H1 (cell line): ENCODE measurements around the gene RNF149. TPM values are rescaled to one million over a fixed set of nuclear protein-coding genes. Genes with fewer than 3 reads are reported as not detected.

Experiments
- CTCF ChIA-PET: fragments of 300-600 bp; sonication (Branson Sonifier 250); formaldehyde crosslinking; loops from one replicate; lab custom pipeline; 2021; ENCODE audit not compliant: partially characterized antibody; lab: Charles Lee
- POLR2A ChIA-PET: fragments of 300-600 bp; sonication (Branson Sonifier 250); formaldehyde crosslinking; loops from one replicate; lab custom pipeline; 2021; ENCODE audit warnings: inconsistent platforms; ENCODE audit not compliant: partially characterized antibody; lab: Charles Lee
- DNase-seq, 2 experiments: peaks; one replicate each; pipeline versions ENCODE4 v3.0.0 to v3.0.0-alpha.2; 2010 to 2022; ENCODE audit warnings: low spot score in 2 of 2, low read depth in 1 of 2, mixed read lengths in 1 of 2
- FAIRE-seq: peaks from 2 replicates; lab custom pipeline; 2011; peaks lifted over from hg19 to GRCh38; lab: Jason Lieb, UNC
- H2AFZ ChIP-seq: 2 replicates; pipeline ENCODE4 v1.8.1; 2012; ENCODE audit warnings: low read length, inconsistent platforms
- H2AK5ac ChIP-seq: 2 replicates; pipeline ENCODE4 v1.6.1; 2013; ENCODE audit warnings: low read depth, low read length
- H2BK120ac ChIP-seq: replicated peaks from 2 replicates; pipeline ENCODE3; 2013; ENCODE audit warnings: low read depth, low read length, inconsistent platforms
- H2BK12ac ChIP-seq: 2 replicates; pipeline ENCODE4 v1.6.1; 2013; ENCODE audit warnings: low read depth, low read length
- H2BK15ac ChIP-seq: 2 replicates; pipeline ENCODE4 v1.6.1; 2013; ENCODE audit warnings: low read length
- H2BK20ac ChIP-seq: 2 replicates; pipeline ENCODE4 v1.6.1; 2013; ENCODE audit warnings: low read length
- H2BK5ac ChIP-seq: 2 replicates; pipeline ENCODE4 v1.6.1; 2013; ENCODE audit warnings: low read depth, low read length
- H3K14ac ChIP-seq: 2 replicates; pipeline ENCODE4 v1.6.1; 2013; ENCODE audit warnings: inconsistent platforms; ENCODE audit not compliant: insufficient read length
- H3K18ac ChIP-seq: 2 replicates; pipeline ENCODE4 v1.6.1; 2013; ENCODE audit warnings: low read length; ENCODE audit errors: extremely low read depth
- H3K23ac ChIP-seq: 2 replicates; pipeline ENCODE4 v1.6.1; 2013; ENCODE audit warnings: inconsistent platforms; ENCODE audit not compliant: insufficient read length
- H3K23me2 ChIP-seq: 2 replicates; pipeline ENCODE4 v1.6.1; 2013; ENCODE audit warnings: low read depth, low read length
- H3K27ac ChIP-seq: 2 replicates; pipeline ENCODE4 v1.6.1; 2011; ENCODE audit warnings: low read depth, low read length, inconsistent platforms
- H3K27me3 ChIP-seq, 4 experiments: replicated peaks in 1 of 4; 1 replicate in 1 of 4; 2 replicates in 3 of 4; pipeline versions ENCODE4 v1.6.1 to v1.8.1; 2011 to 2013; ENCODE audit warnings: low read length in 3 of 4, mild to moderate bottlenecking in 3 of 4, inconsistent platforms in 2 of 4, mixed read lengths in 2 of 4, moderate library complexity in 1 of 4; ENCODE audit not compliant: control insufficient read depth in 3 of 4, insufficient read depth in 3 of 4; ENCODE audit errors: extremely low read depth in 1 of 4
- H3K36me3 ChIP-seq, 4 experiments: 2 replicates each; pipeline versions ENCODE4 v1.6.1 to v1.8.1; 2011 to 2013; ENCODE audit warnings: mild to moderate bottlenecking in 4 of 4, low read length in 3 of 4, moderate library complexity in 2 of 4, control low read depth in 1 of 4, inconsistent platforms in 1 of 4; ENCODE audit not compliant: insufficient read depth in 4 of 4, control insufficient read depth in 2 of 4
- H3K4ac ChIP-seq: replicated peaks from 2 replicates; pipeline ENCODE3; 2013; ENCODE audit warnings: low read length, low read depth, mixed read lengths, inconsistent platforms; ENCODE audit not compliant: insufficient read length
- H3K4me1 ChIP-seq, 4 experiments: replicated peaks in 1 of 4; 1 replicate in 1 of 4; 2 replicates in 3 of 4; pipeline versions ENCODE4 v1.6.1 to v1.8.1; 2011 to 2013; ENCODE audit warnings: low read length in 3 of 4, inconsistent platforms in 2 of 4, mixed read lengths in 1 of 4; ENCODE audit not compliant: insufficient read depth in 4 of 4, control insufficient read depth in 3 of 4
- H3K4me2 ChIP-seq, 2 experiments: 2 replicates each; pipeline versions ENCODE4 v1.6.1 to v1.8.1; 2011 to 2013; ENCODE audit warnings: low read depth in 2 of 2, low read length in 2 of 2, control low read depth in 1 of 2, inconsistent platforms in 1 of 2, mild to moderate bottlenecking in 1 of 2; ENCODE audit not compliant: insufficient read depth in 1 of 2
- H3K4me3 ChIP-seq, 4 experiments: fragments of 200-600, 300-600 bp in 1 of 4; sonication (generic), shearing (Covaris generic), sonication (Bioruptor Twin) in 1 of 4; 2 replicates each; pipeline versions ENCODE4 v1.5.1 to v1.8.1; 2011 to 2016; ENCODE audit warnings: low read length in 4 of 4, low read depth in 3 of 4, control low read depth in 2 of 4, inconsistent platforms in 2 of 4, mild to moderate bottlenecking in 2 of 4, mixed read lengths in 1 of 4, moderate library complexity in 1 of 4; ENCODE audit not compliant: insufficient read depth in 2 of 4; ENCODE audit errors: extremely low read depth in 1 of 4
- H3K56ac ChIP-seq: replicated peaks from 2 replicates; pipeline ENCODE3; 2013; ENCODE audit warnings: low read depth, mild to moderate bottlenecking, mixed read lengths, low read length, inconsistent platforms; ENCODE audit not compliant: insufficient read length
- H3K79me1 ChIP-seq: 2 replicates; pipeline ENCODE4 v1.6.1; 2013; ENCODE audit warnings: low read depth, low read length, control low read depth
- H3K79me2 ChIP-seq, 2 experiments: 2 replicates each; pipeline versions ENCODE4 v1.6.1 to v1.8.1; 2012 to 2013; ENCODE audit warnings: low read length in 2 of 2, mild to moderate bottlenecking in 2 of 2, inconsistent platforms in 1 of 2; ENCODE audit not compliant: insufficient read depth in 2 of 2, control insufficient read depth in 1 of 2
- H3K9ac ChIP-seq, 4 experiments: replicated peaks in 1 of 4; 1 replicate in 1 of 4; 2 replicates in 3 of 4; pipeline versions ENCODE4 v1.6.1 to v1.8.1; 2011 to 2013; ENCODE audit warnings: low read depth in 3 of 4, low read length in 3 of 4, control low read depth in 2 of 4, mild to moderate bottlenecking in 2 of 4, moderate library complexity in 2 of 4, inconsistent platforms in 1 of 4; ENCODE audit errors: extremely low read depth in 1 of 4
- H3K9me3 ChIP-seq, 2 experiments: 2 replicates each; pipeline versions ENCODE4 v1.6.1 to v1.8.1; 2012 to 2013; ENCODE audit warnings: mild to moderate bottlenecking in 2 of 2, moderate library complexity in 2 of 2, control low read depth in 1 of 2, inconsistent platforms in 1 of 2, low read depth in 1 of 2, low read length in 1 of 2, mixed read lengths in 1 of 2; ENCODE audit not compliant: insufficient read depth in 2 of 2
- H4K20me1 ChIP-seq, 2 experiments: replicated peaks in 1 of 2; 2 replicates each; pipeline versions ENCODE3 to v1.8.1; 2011 to 2013; ENCODE audit warnings: inconsistent platforms in 2 of 2, low read length in 2 of 2, mild to moderate bottlenecking in 1 of 2; ENCODE audit not compliant: insufficient read depth in 2 of 2, control insufficient read depth in 1 of 2
- H4K5ac ChIP-seq: 2 replicates; pipeline ENCODE4 v1.6.1; 2013; ENCODE audit warnings: low read length, low read depth, mixed read lengths, inconsistent platforms; ENCODE audit not compliant: insufficient read length
- H4K8ac ChIP-seq: 2 replicates; pipeline ENCODE4 v1.8.0; 2013; ENCODE audit warnings: mild to moderate bottlenecking, moderate library complexity, low read length, inconsistent platforms; ENCODE audit not compliant: insufficient read depth; ENCODE audit errors: extremely low read depth
- H4K91ac ChIP-seq: replicated peaks from 2 replicates; pipeline ENCODE3; 2013; ENCODE audit warnings: low read length, mixed read lengths, inconsistent platforms; ENCODE audit not compliant: insufficient read length
- BRCA1 ChIP-seq: IDR thresholded peaks from 2 replicates; pipeline ENCODE4 v1.6.1; 2012; ENCODE audit warnings: low read depth, low read length, improper control_type of control experiment
- CHD2 ChIP-seq: IDR thresholded peaks from 2 replicates; pipeline ENCODE4 v1.6.1; 2012; ENCODE audit warnings: low read length, improper control_type of control experiment
- EGR1 ChIP-seq: IDR thresholded peaks from 2 replicates; pipeline ENCODE4 v1.6.1; 2011; ENCODE audit warnings: low read depth, low read length, borderline replicate concordance
- JUND ChIP-seq: IDR thresholded peaks from 2 replicates; pipeline ENCODE4 v1.6.1; 2011; ENCODE audit warnings: mild to moderate bottlenecking, improper control_type of control experiment, low read length
- KDM1A ChIP-seq: fragments of 200-600, 300-600 bp; sonication (generic); IDR thresholded peaks from 2 replicates; pipeline ENCODE4 v1.7.1; 2016; ENCODE audit warnings: mild to moderate bottlenecking, low read length, borderline replicate concordance
- KDM5A ChIP-seq: fragments of 200-600 bp; IDR thresholded peaks from 2 replicates; pipeline ENCODE4 v1.7.1; 2012; ENCODE audit warnings: mild to moderate bottlenecking, low read length, inconsistent platforms, mixed read lengths
- POLR2A ChIP-seq, 2 experiments: IDR thresholded peaks; 1 replicate in 1 of 2; 2 replicates in 1 of 2; pipeline ENCODE4 v1.6.1; 2011; ENCODE audit warnings: low read depth in 2 of 2, low read length in 2 of 2, mild to moderate bottlenecking in 2 of 2; ENCODE audit errors: control extremely low read depth in 1 of 2
- TAF7 ChIP-seq: optimal IDR thresholded peaks from 2 replicates; pipeline ENCODE3; 2011; ENCODE audit warnings: low read depth, mild to moderate bottlenecking, inconsistent platforms, low read length, moderate library complexity, borderline replicate concordance
- ZNF274 ChIP-seq: IDR thresholded peaks from 2 replicates; pipeline ENCODE4 v1.7.0; 2012; ENCODE audit warnings: low read length, borderline replicate concordance; ENCODE audit errors: extremely low read depth
- WGBS, 2 experiments: shearing (Covaris generic) in 1 of 2; methylation state at CpG; one replicate each; pipeline versions ENCODE4 v1.1.6 to v1.1.7; 2013 to 2015; ENCODE audit warnings: low lambda C conversion rate in 2 of 2, mixed read lengths in 2 of 2, inconsistent platforms in 1 of 2, low coverage in 1 of 2, missing lambda C conversion rate in 1 of 2; ENCODE audit not compliant: insufficient replicate concordance in 2 of 2, insufficient coverage in 1 of 2, insufficient read length in 1 of 2; ENCODE audit errors: extremely low coverage in 1 of 2, missing lambda C conversion rate in 1 of 2; 5-methylcytosine and 5-hydroxymethylcytosine counted together
- polyA plus RNA-seq, 7 experiments: library from polyadenylated mRNA; depleted of rRNA in 3 of 7; stranded (reverse) in 5 of 7; unstranded in 2 of 7; fragments of >200 nt in 5 of 7; fragments of 200-250 nt in 2 of 7; gene quantifications; 1 replicate in 5 of 7; 2 replicates in 1 of 7; 4 replicates in 1 of 7; pipeline versions ENCODE4 v1.2.1 to v1.2.3, GENCODE V29; 2011 to 2013; ENCODE audit warnings: missing spikeins in 2 of 7, mixed read lengths in 2 of 7
- total RNA-seq: library from RNA; stranded (reverse); fragmentation: NEBNext Ultra II Directional; extraction: Animal tissue kit (Norgen Biotek cat#: 25700); gene quantifications from 2 replicates; pipeline ENCODE4 v1.2.1, GENCODE V29; 2021

Gene RNF149
- total and polyA plus RNA-seq, 2 of the 8 experiments (the other 6 are each of a cell fraction or from before 2014, with no cell fraction given), result 16.6 to 28.2 TPM

DNA sequence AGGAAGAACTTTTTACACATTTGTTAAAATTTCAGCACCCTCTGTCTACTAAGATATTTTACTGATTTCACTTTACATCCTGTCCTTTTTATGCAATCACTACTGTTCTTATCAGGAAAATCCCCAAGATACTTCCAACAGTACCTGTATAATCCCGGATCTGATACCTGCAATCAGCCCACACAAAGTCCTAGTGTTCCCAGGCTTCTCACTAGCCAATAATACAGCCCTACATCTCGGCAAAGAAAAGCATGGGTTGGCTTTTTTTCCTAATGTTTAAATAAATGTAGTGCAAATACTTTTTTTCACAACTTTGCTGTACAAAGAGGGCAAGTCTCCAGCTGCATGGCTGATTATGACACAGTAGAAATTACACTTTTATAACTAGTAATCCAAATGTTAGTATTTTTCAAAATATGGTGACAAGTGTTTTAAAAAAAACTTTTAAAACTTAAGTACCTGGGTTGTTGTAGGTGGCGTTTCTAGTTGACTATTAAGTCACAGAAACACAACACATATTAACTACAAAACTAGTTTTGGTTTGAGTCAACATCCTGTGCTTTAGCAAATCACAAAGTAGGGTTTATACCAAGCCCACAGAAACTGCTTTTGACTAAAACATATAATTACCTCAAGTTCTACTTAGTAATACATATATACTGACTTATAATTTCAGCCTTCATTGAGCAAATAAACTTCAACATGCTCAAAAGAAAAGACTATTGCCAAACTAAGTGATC, 36.3 kb downstream of the RNF149 start:
- no peak overlapping the region for H3K23ac ChIP-seq
- H3K27me3 ChIP-seq, result no peaks in the 10 kb centered on the region; a peak in 1 of 7 replicates
- H3K36me3 ChIP-seq, result peaks cover 0 to 70% (median 6%) of the 10 kb centered on the region in 4 experiments; a peak in 6 of 8 replicates
- no peak overlapping the region for H3K14ac ChIP-seq
- no peaks in the 10 kb centered on the region for H3K4me1 ChIP-seq
- H4K91ac ChIP-seq, result no peak overlapping the region
- H3K56ac ChIP-seq, result no peak overlapping the region
- TF ChIP-seq KDM1A (no peak), BRCA1 (no peak), EGR1 (no peak), TAF7 (no peak), ZNF274 (no peak), KDM5A (no peak), POLR2A (IDR thresholded peaks at IDR 0.05; ENCODE audit: control extremely low read depth in 1 of 2, low read depth in 2 of 2, low read length in 2 of 2) (no peak), CHD2 (no peak), JUND (no peak)
- H3K9me3 ChIP-seq, result no peaks in the 10 kb centered on the region
- POLR2A ChIA-PET, result interaction anchor here (0.6 to 2.6 kb wide), 4 partner anchors 9 to 1296 kb away, joined by 3 to 10 read pairs (median 4); partner anchors contain the start of gene RNF149
- H3K4ac ChIP-seq, result no peak overlapping the region
- H3K23me2 ChIP-seq, result no peaks in the 10 kb centered on the region
- no peak overlapping the region for H4K5ac ChIP-seq
- no peak overlapping the region for H2BK120ac ChIP-seq
- FAIRE-seq (no peak), DNase-seq (no peak)
- no peak overlapping the region for H4K8ac ChIP-seq
- H3K9ac ChIP-seq, result no peak overlapping the region
- H2BK15ac ChIP-seq, result no peak overlapping the region
- H3K79me2 ChIP-seq, result no peaks in the 10 kb centered on the region
- no peak overlapping the region for H2AFZ ChIP-seq
- H4K20me1 ChIP-seq, result peaks cover 0 to 1% of the 10 kb centered on the region in 2 experiments
- WGBS, 2 experiments, result 77% methylated on average over 3 of the region's 3 CpGs; no CpG with 5 or more reads in 1 of the 2 experiments
- no peak overlapping the region for H3K4me3 ChIP-seq
- no peak overlapping the region for H3K27ac ChIP-seq
- no peak overlapping the region for H2AK5ac ChIP-seq
- no peak overlapping the region for H3K18ac ChIP-seq
- CTCF ChIA-PET, result interaction anchor here (0.6 kb wide), 1 partner anchor 259 kb away, joined by 3 read pairs; no protein-coding TSS in a partner anchor
- no peak overlapping the region for H2BK12ac ChIP-seq
- no peak overlapping the region for H2BK20ac ChIP-seq
- no peak overlapping the region for H2BK5ac ChIP-seq
- H3K4me2 ChIP-seq, result no peak overlapping the region
- no peaks in the 10 kb centered on the region for H3K79me1 ChIP-seq
